Gastroesophageal sphincter (tissue), 4 donors: ENCODE data around the gene THSD4. TPM values are rescaled to one million over a fixed set of nuclear protein-coding genes. Genes with fewer than 3 reads are reported as not detected.

ENCODE experiments used
- ATAC-seq: fragments of 150-250 bp; one replicate; pipeline ENCODE4 v1.9.1; 2016; ENCODE audit warnings: mild to moderate bottlenecking, moderate library complexity
- H3K27ac ChIP-seq, 4 donors: fragments of 200-600 bp; sonication (generic) in 3 of 4; 1 replicate in 3 of 4; 2 replicates in 1 of 4; pipeline ENCODE4 v1.5.1; 2016 to 2019
- H3K27me3 ChIP-seq: fragments of 200-600 bp; sonication (generic); one replicate; pipeline ENCODE4 v1.5.1; 2019
- H3K36me3 ChIP-seq, 2 donors: fragments of 200-600 bp; sonication (generic); one replicate each; pipeline ENCODE4 v1.5.1; 2019; ENCODE audit warnings: control low read depth in 1 of 2
- H3K4me1 ChIP-seq, 3 donors: fragments of 200-600 bp; sonication (generic); 1 replicate in 2 of 3; 2 replicates in 1 of 3; pipeline ENCODE4 v1.5.1; 2016 to 2019; ENCODE audit warnings: control low read depth in 2 of 3
- H3K4me3 ChIP-seq, 2 donors: fragments of 200-600 bp; sonication (generic); one replicate each; pipeline ENCODE4 v1.5.1; 2019; ENCODE audit warnings: mild to moderate bottlenecking in 1 of 2, moderate library complexity in 1 of 2
- H3K9me3 ChIP-seq, 3 donors: fragments of 200-600 bp; sonication (generic); one replicate each; pipeline ENCODE4 v1.5.1; 2017 to 2019; ENCODE audit warnings: control low read depth in 2 of 3
- CTCF ChIP-seq, 4 experiments: fragments of 200-600 bp in 2 of 4; fragments of 450-650 bp in 2 of 4; sonication (generic) in 1 of 4; IDR thresholded peaks; one replicate each; pipeline ENCODE4 v1.5.1; 2017 to 2019; ENCODE audit warnings: antibody characterized with exemption in 4 of 4, mild to moderate bottlenecking in 2 of 4, moderate library complexity in 2 of 4
- EP300 ChIP-seq: sonication (generic); formaldehyde crosslinking; IDR thresholded peaks from one replicate; pipeline ENCODE4 v1.6.1; 2017; ENCODE audit warnings: antibody characterized with exemption, mild to moderate bottlenecking
- POLR2A ChIP-seq, 2 donors: fragments of 450-650 bp; IDR thresholded peaks; one replicate each; pipeline ENCODE4 v1.6.1; 2017; ENCODE audit warnings: antibody characterized with exemption in 2 of 2, mild to moderate bottlenecking in 2 of 2, moderate library complexity in 1 of 2
- POLR2AphosphoS5 ChIP-seq: sonication (generic); formaldehyde crosslinking; IDR thresholded peaks from one replicate; pipeline ENCODE4 v1.6.1; 2017; ENCODE audit warnings: antibody characterized with exemption
- WGBS, 2 donors: methylation state at CpG; one replicate each; pipeline ENCODE4 v1.1.5; 2018; ENCODE audit warnings: low coverage in 1 of 2; 5-methylcytosine and 5-hydroxymethylcytosine counted together
- total RNA-seq, 4 donors: library from RNA; depleted of rRNA; stranded (reverse); fragments of >200 nt; gene quantifications; one replicate each; pipeline ENCODE4 v1.1.0, GENCODE V29; 2016

Gene THSD4
- total RNA-seq, 4 donors from 2014 or later = 4.6 to 28.5 (median 17.6) TPM

GRCh38 chr15:71104636-71105035, 10.6 kb upstream of the THSD4 start:
- H3K27me3 ChIP-seq = no peaks in the 10 kb centered on the region
- TF ChIP-seq EP300 = no peak
- no peak for TF ChIP-seq POLR2A (IDR thresholded peaks at IDR 0.05)
- TF ChIP-seq POLR2AphosphoS5 = no peak
- no peak for TF ChIP-seq CTCF (IDR thresholded peaks at IDR 0.05)
- no peaks in the 10 kb centered on the region for H3K4me1 ChIP-seq
- no peaks in the 10 kb centered on the region for H3K36me3 ChIP-seq
- H3K9me3 ChIP-seq = no peaks in the 10 kb centered on the region
- H3K4me3 ChIP-seq = no peak overlapping the region
- H3K27ac ChIP-seq = no peak overlapping the region
- 97% methylated on average over 7 of the region's 7 CpGs for WGBS, 2 donors
- no peak for ATAC-seq

GRCh38 chr15:71105444-71105843, 9.8 kb upstream of the THSD4 start:
- 80 to 85% methylated on average over 1 to 2 of the region's 2 CpGs for WGBS, 2 donors
- no peak overlapping the region for H3K4me3 ChIP-seq
- H3K27ac ChIP-seq = no peak overlapping the region
- no peaks in the 10 kb centered on the region for H3K27me3 ChIP-seq
- no peaks in the 10 kb centered on the region for H3K4me1 ChIP-seq
- ATAC-seq = no peak
- TF ChIP-seq POLR2A (IDR thresholded peaks at IDR 0.05) (no peak), EP300 (no peak), CTCF (IDR thresholded peaks at IDR 0.05) (no peak)
- H3K9me3 ChIP-seq = no peaks in the 10 kb centered on the region
- no peaks in the 10 kb centered on the region for H3K36me3 ChIP-seq

GRCh38 chr15:71106802-71107500, 8.3 kb upstream of the THSD4 start:
- Histone ChIP-seq H3K36me3 (no peaks in the 10 kb centered on the region), H3K27ac (no peak overlapping the region), H3K4me1 (no peaks in the 10 kb centered on the region), H3K9me3 (no peaks in the 10 kb centered on the region), H3K27me3 (no peaks in the 10 kb centered on the region), H3K4me3 (no peak overlapping the region)
- WGBS, 2 donors = 79 to 86% methylated on average over 3 to 4 of the region's 4 CpGs
- ATAC-seq = no peak
- TF ChIP-seq CTCF (IDR thresholded peaks at IDR 0.05) (no peak), POLR2A (IDR thresholded peaks at IDR 0.05) (no peak), EP300 (no peak), POLR2AphosphoS5 (no peak)

- Histone ChIP-seq H3K4me1 (no peaks in the 10 kb centered on the region), H3K4me3 (no peak overlapping the region), H3K27ac (no peak overlapping the region), H3K9me3 (no peaks in the 10 kb centered on the region), H3K36me3 (no peaks in the 10 kb centered on the region), H3K27me3 (no peaks in the 10 kb centered on the region)
- ATAC-seq = no peak
- WGBS, 2 donors = 83 to 96% methylated on average over 3 to 4 of the region's 4 CpGs
- TF ChIP-seq CTCF (IDR thresholded peaks at IDR 0.05) (no peak), POLR2AphosphoS5 (no peak), POLR2A (IDR thresholded peaks at IDR 0.05) (no peak), EP300 (no peak)
Observed at GRCh38 chr15:71107501-71107815, 7.8 kb upstream of the THSD4 start.

- Histone ChIP-seq H3K36me3 (no peaks in the 10 kb centered on the region), H3K4me1 (no peaks in the 10 kb centered on the region), H3K9me3 (no peaks in the 10 kb centered on the region), H3K27ac (no peak overlapping the region), H3K27me3 (no peaks in the 10 kb centered on the region), H3K4me3 (no peak overlapping the region)
- TF ChIP-seq EP300 = no peak
- TF ChIP-seq POLR2A (IDR thresholded peaks at IDR 0.05) = no peak
- TF ChIP-seq POLR2AphosphoS5 = no peak
- TF ChIP-seq CTCF (IDR thresholded peaks at IDR 0.05) = no peak
- WGBS, 2 donors = 40 to 74% methylated on average over 3 to 4 of the region's 4 CpGs
- ATAC-seq = no peak
Observed at GRCh38 chr15:71109130-71109529, 6.1 kb upstream of the THSD4 start.
